ENCODE results near the gene ADGRA3.

DNA sequence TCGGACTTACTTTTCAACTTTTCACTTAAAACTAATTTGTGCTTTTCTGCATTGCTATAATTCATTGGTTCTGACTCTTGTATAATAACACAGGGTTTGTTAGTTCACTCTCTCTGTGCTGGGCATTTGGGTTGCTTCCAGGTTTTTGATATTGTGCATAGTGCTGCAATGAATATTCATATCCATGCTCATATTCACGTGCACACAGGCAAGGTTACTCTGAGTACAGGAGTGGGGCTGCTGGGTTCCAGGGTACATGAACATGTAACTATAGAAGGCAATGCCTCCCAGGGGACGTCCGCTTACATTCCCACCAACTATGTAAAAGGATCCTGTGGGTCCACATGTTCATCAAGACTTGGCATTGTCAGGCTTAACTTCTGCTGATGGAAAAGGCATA is 117.2 kb downstream of the ADGRA3 start:
- TF ChIP-seq, protein P1, sequence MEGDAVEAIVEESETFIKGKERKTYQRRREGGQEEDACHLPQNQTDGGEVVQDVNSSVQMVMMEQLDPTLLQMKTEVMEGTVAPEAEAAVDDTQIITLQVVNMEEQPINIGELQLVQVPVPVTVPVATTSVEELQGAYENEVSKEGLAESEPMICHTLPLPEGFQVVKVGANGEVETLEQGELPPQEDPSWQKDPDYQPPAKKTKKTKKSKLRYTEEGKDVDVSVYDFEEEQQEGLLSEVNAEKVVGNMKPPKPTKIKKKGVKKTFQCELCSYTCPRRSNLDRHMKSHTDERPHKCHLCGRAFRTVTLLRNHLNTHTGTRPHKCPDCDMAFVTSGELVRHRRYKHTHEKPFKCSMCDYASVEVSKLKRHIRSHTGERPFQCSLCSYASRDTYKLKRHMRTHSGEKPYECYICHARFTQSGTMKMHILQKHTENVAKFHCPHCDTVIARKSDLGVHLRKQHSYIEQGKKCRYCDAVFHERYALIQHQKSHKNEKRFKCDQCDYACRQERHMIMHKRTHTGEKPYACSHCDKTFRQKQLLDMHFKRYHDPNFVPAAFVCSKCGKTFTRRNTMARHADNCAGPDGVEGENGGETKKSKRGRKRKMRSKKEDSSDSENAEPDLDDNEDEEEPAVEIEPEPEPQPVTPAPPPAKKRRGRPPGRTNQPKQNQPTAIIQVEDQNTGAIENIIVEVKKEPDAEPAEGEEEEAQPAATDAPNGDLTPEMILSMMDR (IDR thresholded peaks at IDR 0.05) = no peak
- no peak for TF ChIP-seq POLR2AphosphoS5 (IDR thresholded peaks at IDR 0.05)
